Astrocyte (in vitro differentiated cells and primary cell): ENCODE data around the gene CSRP2. TPM values are rescaled to one million over a fixed set of nuclear protein-coding genes. Genes with fewer than 3 reads are reported as not detected.

Experiments
- DNase-seq: peaks from one replicate; pipeline ENCODE4 v3.0.0-alpha.2; 2010; ENCODE audit warnings: low read depth
- FAIRE-seq: peaks from 2 replicates; lab custom pipeline; 2011; peaks lifted over from hg19 to GRCh38; lab: Jason Lieb, UNC
- H2AFZ ChIP-seq: 2 replicates; pipeline ENCODE4 v1.6.0; 2012; ENCODE audit warnings: low read depth, low read length, inconsistent platforms
- H3K27ac ChIP-seq: 2 replicates; pipeline ENCODE4 v1.5.1; 2011; ENCODE audit warnings: low read depth, low read length, inconsistent platforms
- H3K27me3 ChIP-seq: 2 replicates; pipeline ENCODE4 v1.6.0; 2011; ENCODE audit warnings: low read length, inconsistent platforms; ENCODE audit not compliant: insufficient read depth
- H3K36me3 ChIP-seq: 2 replicates; pipeline ENCODE4 v1.5.1; 2011; ENCODE audit warnings: low read length, inconsistent platforms; ENCODE audit not compliant: insufficient read depth
- H3K4me1 ChIP-seq: 2 replicates; pipeline ENCODE4 v1.5.1; 2011; ENCODE audit warnings: low read length, inconsistent platforms; ENCODE audit not compliant: insufficient read depth
- H3K4me2 ChIP-seq: 2 replicates; pipeline ENCODE4 v1.6.0; 2012; ENCODE audit warnings: low read length, inconsistent platforms
- H3K4me3 ChIP-seq: 2 replicates; pipeline ENCODE4 v1.5.1; 2011; ENCODE audit warnings: low read depth, mild to moderate bottlenecking, low read length, inconsistent platforms; ENCODE audit not compliant: insufficient read depth
- H3K79me2 ChIP-seq: 2 replicates; pipeline ENCODE4 v1.6.0; 2012; ENCODE audit warnings: mild to moderate bottlenecking, low read length, inconsistent platforms; ENCODE audit not compliant: insufficient read depth
- H3K9ac ChIP-seq: 2 replicates; pipeline ENCODE4 v1.6.0; 2012; ENCODE audit warnings: mild to moderate bottlenecking, low read length, inconsistent platforms
- H3K9me3 ChIP-seq: 2 replicates; pipeline ENCODE4 v1.5.1; 2012; ENCODE audit warnings: low read depth, mild to moderate bottlenecking, low read length, inconsistent platforms; ENCODE audit not compliant: insufficient read depth
- H4K20me1 ChIP-seq: 2 replicates; pipeline ENCODE4 v1.6.0; 2012; ENCODE audit warnings: low read length, inconsistent platforms; ENCODE audit not compliant: insufficient read depth
- H3K27ac Mint-ChIP-seq: one replicate; pipeline ENCODE4 v1.8.0; 2021; ENCODE audit warnings: mild to moderate bottlenecking, mixed read lengths; ENCODE audit not compliant: unreplicated experiment
- H3K27me3 Mint-ChIP-seq: one replicate; pipeline ENCODE4 v1.8.0; 2021; ENCODE audit warnings: low read depth, mixed read lengths; ENCODE audit not compliant: unreplicated experiment
- H3K36me3 Mint-ChIP-seq: one replicate; pipeline ENCODE4 v1.8.0; 2021; ENCODE audit warnings: low read depth, mixed read lengths; ENCODE audit not compliant: unreplicated experiment
- H3K4me1 Mint-ChIP-seq: one replicate; pipeline ENCODE4 v1.8.0; 2021; ENCODE audit warnings: low read depth, mixed read lengths; ENCODE audit not compliant: unreplicated experiment
- H3K4me3 Mint-ChIP-seq: one replicate; pipeline ENCODE4 v1.8.0; 2021; ENCODE audit warnings: mild to moderate bottlenecking, moderate library complexity, mixed read lengths; ENCODE audit not compliant: unreplicated experiment
- H3K9me3 Mint-ChIP-seq: one replicate; pipeline ENCODE4 v1.8.0; 2021; ENCODE audit warnings: mild to moderate bottlenecking, mixed read lengths; ENCODE audit not compliant: unreplicated experiment
- CTCF ChIP-seq: IDR thresholded peaks from 2 replicates; pipeline ENCODE4 v1.5.1; 2011; ENCODE audit warnings: low read depth, mild to moderate bottlenecking, inconsistent platforms, low read length, moderate library complexity; ENCODE audit not compliant: insufficient read depth
- EZH2 ChIP-seq: IDR thresholded peaks from 2 replicates; pipeline ENCODE4 v1.6.1; 2012; ENCODE audit warnings: mild to moderate bottlenecking, low read length, inconsistent platforms; ENCODE audit not compliant: insufficient read depth
- total RNA-seq: library from RNA; stranded (reverse); gene quantifications from 2 replicates; pipeline ENCODE4 v1.2.1, GENCODE V29; 2021

CSRP2 gene
- total RNA-seq, 1 donor from 2014 or later, result 265 TPM

- H3K4me3 ChIP-seq, result no peak overlapping the region
- no peak for FAIRE-seq
- H2AFZ ChIP-seq, result no peak overlapping the region
- peaks cover 65% of the 10 kb centered on the region for H3K79me2 ChIP-seq
- H3K27me3 Mint-ChIP-seq, result no peaks in the 10 kb centered on the region
- peaks cover 17% of the 10 kb centered on the region for H3K36me3 Mint-ChIP-seq
- no peaks in the 10 kb centered on the region for H3K9me3 Mint-ChIP-seq
- peak overlapping the region; percentile 99 for H3K4me3 Mint-ChIP-seq
- H3K4me1 Mint-ChIP-seq, result peaks cover 33% of the 10 kb centered on the region
- H3K9ac ChIP-seq, result no peak overlapping the region
- H4K20me1 ChIP-seq, result peaks cover 29% of the 10 kb centered on the region
- H3K9me3 ChIP-seq, result no peaks in the 10 kb centered on the region
- H3K27me3 ChIP-seq, result no peaks in the 10 kb centered on the region
- TF ChIP-seq EZH2 (no peak), CTCF (no peak)
- no peak for DNase-seq
- H3K4me1 ChIP-seq, result peaks cover 20% of the 10 kb centered on the region
- H3K27ac Mint-ChIP-seq, result peak overlapping the region; percentile 62
- H3K27ac ChIP-seq, result no peak overlapping the region
- peak overlapping the region; percentile 95 for H3K4me2 ChIP-seq
- no peaks in the 10 kb centered on the region for H3K36me3 ChIP-seq
These were observed 2.1 kb downstream of the CSRP2 start for GRCh38 chr12:76876696-76877229.

GRCh38 chr12:76874491-76875190, 4.2 kb downstream of the CSRP2 start:
- H4K20me1 ChIP-seq, result peaks cover 29% of the 10 kb centered on the region
- DNase-seq (no peak), FAIRE-seq (no peak)
- Mint-ChIP-seq H3K27me3 (no peaks in the 10 kb centered on the region), H3K9me3 (no peaks in the 10 kb centered on the region), H3K36me3 (peaks cover 25% of the 10 kb centered on the region), H3K4me1 (peaks cover 29% of the 10 kb centered on the region), H3K4me3 (peak overlapping the region; percentile 61), H3K27ac (peak overlapping the region; percentile 20)
- H3K27me3 ChIP-seq, result no peaks in the 10 kb centered on the region
- TF ChIP-seq EZH2, result no peak
- TF ChIP-seq CTCF, result no peak
- H3K27ac ChIP-seq, result no peak overlapping the region
- H3K79me2 ChIP-seq, result peaks cover 73% of the 10 kb centered on the region
- no peak overlapping the region for H2AFZ ChIP-seq
- no peak overlapping the region for H3K9ac ChIP-seq
- no peak overlapping the region for H3K4me3 ChIP-seq
- no peak overlapping the region for H3K4me2 ChIP-seq
- H3K36me3 ChIP-seq, result no peaks in the 10 kb centered on the region
- H3K9me3 ChIP-seq, result no peaks in the 10 kb centered on the region
- peaks cover 16% of the 10 kb centered on the region for H3K4me1 ChIP-seq

GRCh38 chr12:76874027-76874426, 4.8 kb downstream of the CSRP2 start:
- no peaks in the 10 kb centered on the region for H3K9me3 Mint-ChIP-seq
- no peak overlapping the region for H2AFZ ChIP-seq
- TF ChIP-seq EZH2, result no peak
- peaks cover 17% of the 10 kb centered on the region for H3K4me1 ChIP-seq
- H3K9ac ChIP-seq, result no peak overlapping the region
- no peaks in the 10 kb centered on the region for H3K27me3 Mint-ChIP-seq
- H3K27ac ChIP-seq, result no peak overlapping the region
- H3K27me3 ChIP-seq, result no peaks in the 10 kb centered on the region
- H3K4me3 Mint-ChIP-seq, result peak overlapping the region; percentile 8
- peaks cover 28% of the 10 kb centered on the region for H3K36me3 Mint-ChIP-seq
- DNase-seq (no peak), FAIRE-seq (no peak)
- no peak overlapping the region for H3K4me2 ChIP-seq
- no peaks in the 10 kb centered on the region for H3K9me3 ChIP-seq
- H3K4me3 ChIP-seq, result no peak overlapping the region
- peaks cover 29% of the 10 kb centered on the region for H4K20me1 ChIP-seq
- no peak overlapping the region for H3K27ac Mint-ChIP-seq
- peaks cover 29% of the 10 kb centered on the region for H3K4me1 Mint-ChIP-seq
- H3K79me2 ChIP-seq, result peaks cover 76% of the 10 kb centered on the region
- no peaks in the 10 kb centered on the region for H3K36me3 ChIP-seq
